Cardiac muscle cell (in vitro differentiated cells and primary cell): ENCODE measurements around the gene KLF2. TPM values are rescaled to one million over a fixed set of nuclear protein-coding genes. Genes with fewer than 3 reads are reported as not detected.
A peak's percentile ranks its signal among the peaks of the same experiment; 100 is the strongest.

ENCODE experiments used
- DNase-seq, 2 donors: peaks; one replicate each; pipeline versions ENCODE4 v3.0.0 to v3.0.0-alpha.2; 2010 to 2017; ENCODE audit warnings: low read depth in 1 of 2, low spot score in 1 of 2
- H3K27ac ChIP-seq: fragments of 200-600 bp; sonication (generic); 2 replicates; pipeline ENCODE4 v1.5.1; 2016
- H3K27me3 ChIP-seq: fragments of 200-600 bp; sonication (generic); 2 replicates; pipeline ENCODE4 v1.6.0; 2016; ENCODE audit warnings: control low read depth
- H3K36me3 ChIP-seq: fragments of 200-600 bp; sonication (generic); 2 replicates; pipeline ENCODE4 v1.5.1; 2016; ENCODE audit warnings: control low read depth
- H3K4me1 ChIP-seq: fragments of 200-600 bp; sonication (generic); 2 replicates; pipeline ENCODE4 v1.8.1; 2017; ENCODE audit warnings: low read depth, mild to moderate bottlenecking, mixed run types
- H3K4me3 ChIP-seq: fragments of 200-600 bp; sonication (generic); 2 replicates; pipeline ENCODE4 v1.5.1; 2016; ENCODE audit warnings: mild to moderate bottlenecking
- H3K9me3 ChIP-seq: fragments of 200-600 bp; sonication (generic); 2 replicates; pipeline ENCODE4 v1.5.1; 2017; ENCODE audit warnings: low read depth, mild to moderate bottlenecking, control low read depth
- polyA plus RNA-seq: library from polyadenylated mRNA; unstranded; fragments of >200 nt; fragmentation: Nextera tagmentation; extraction: Ambion mirVana; gene quantifications from 2 replicates; pipeline ENCODE4 v1.2.1, GENCODE V29; 2016
- total RNA-seq: library from RNA; depleted of rRNA; stranded (reverse); fragments of >200 nt; gene quantifications from 2 replicates; pipeline ENCODE4 v1.2.3, GENCODE V29; 2016
- TF ChIP-seq, protein P1 (sequence below): IDR thresholded peaks from 2 replicates; pipeline ENCODE4 v1.5.1; 2012; ENCODE audit warnings: low read depth, mild to moderate bottlenecking, low read length

Gene KLF2
- total and polyA plus RNA-seq, 2 experiments from 2014 or later = 7.8 to 10.9 TPM

DNA sequence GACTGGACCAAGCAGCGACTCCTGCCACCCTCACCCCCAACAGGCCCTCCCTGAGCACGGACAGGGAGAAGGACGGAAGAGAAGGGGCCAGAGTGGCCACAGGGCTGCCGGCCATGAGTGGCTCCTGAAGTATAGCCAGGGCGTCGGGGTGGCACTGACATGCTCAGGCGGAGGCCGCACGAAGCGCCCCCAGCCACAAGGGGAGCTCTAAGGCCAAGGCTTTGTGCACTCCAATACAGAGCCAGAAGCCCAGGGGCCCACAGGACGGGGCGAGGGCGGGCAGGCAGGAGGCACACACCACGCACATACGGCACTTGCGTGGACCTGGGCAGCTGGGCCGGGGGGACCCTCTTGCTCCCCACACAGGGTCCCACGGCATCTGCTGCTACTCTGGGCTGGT lies 52.0 kb downstream of the KLF2 start:
- H3K4me1 ChIP-seq = peaks cover 21% of the 10 kb centered on the region
- H3K4me3 ChIP-seq = no peak overlapping the region
- no peaks in the 10 kb centered on the region for H3K27me3 ChIP-seq
- peak overlapping the region; percentile 81 for H3K27ac ChIP-seq
- peaks cover 2% of the 10 kb centered on the region for H3K36me3 ChIP-seq
- peak in 1 of 2 donors; percentile 52 for DNase-seq
- no peaks in the 10 kb centered on the region for H3K9me3 ChIP-seq
- TF ChIP-seq, protein P1, sequence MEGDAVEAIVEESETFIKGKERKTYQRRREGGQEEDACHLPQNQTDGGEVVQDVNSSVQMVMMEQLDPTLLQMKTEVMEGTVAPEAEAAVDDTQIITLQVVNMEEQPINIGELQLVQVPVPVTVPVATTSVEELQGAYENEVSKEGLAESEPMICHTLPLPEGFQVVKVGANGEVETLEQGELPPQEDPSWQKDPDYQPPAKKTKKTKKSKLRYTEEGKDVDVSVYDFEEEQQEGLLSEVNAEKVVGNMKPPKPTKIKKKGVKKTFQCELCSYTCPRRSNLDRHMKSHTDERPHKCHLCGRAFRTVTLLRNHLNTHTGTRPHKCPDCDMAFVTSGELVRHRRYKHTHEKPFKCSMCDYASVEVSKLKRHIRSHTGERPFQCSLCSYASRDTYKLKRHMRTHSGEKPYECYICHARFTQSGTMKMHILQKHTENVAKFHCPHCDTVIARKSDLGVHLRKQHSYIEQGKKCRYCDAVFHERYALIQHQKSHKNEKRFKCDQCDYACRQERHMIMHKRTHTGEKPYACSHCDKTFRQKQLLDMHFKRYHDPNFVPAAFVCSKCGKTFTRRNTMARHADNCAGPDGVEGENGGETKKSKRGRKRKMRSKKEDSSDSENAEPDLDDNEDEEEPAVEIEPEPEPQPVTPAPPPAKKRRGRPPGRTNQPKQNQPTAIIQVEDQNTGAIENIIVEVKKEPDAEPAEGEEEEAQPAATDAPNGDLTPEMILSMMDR = peak; percentile 43

GRCh38 chr19:16377521-16377920 lies 52.9 kb downstream of the KLF2 start:
- peak overlapping the region; percentile 81 for H3K27ac ChIP-seq
- no peaks in the 10 kb centered on the region for H3K9me3 ChIP-seq
- H3K27me3 ChIP-seq = no peaks in the 10 kb centered on the region
- DNase-seq = no peak
- peaks cover 2% of the 10 kb centered on the region for H3K36me3 ChIP-seq
- H3K4me3 ChIP-seq = no peak overlapping the region
- H3K4me1 ChIP-seq = peaks cover 30% of the 10 kb centered on the region
- TF ChIP-seq, protein P1 = no peak

Other genes starting within 250 kb of the KLF2 start
- 184 and 268 TPM in 2 replicates for gene TPM4, start 248.3 kb upstream of the KLF2 start, total RNA-seq
- gene TPM4, start 248.3 kb upstream of the KLF2 start, polyA plus RNA-seq = 118 and 120 TPM in 2 replicates
- gene RAB8A, start 212.9 kb upstream of the KLF2 start, total RNA-seq = 38.2 and 52.0 TPM in 2 replicates
- gene RAB8A, start 212.9 kb upstream of the KLF2 start, polyA plus RNA-seq = 87.3 and 93.8 TPM in 2 replicates
- gene HSH2D, start 181.1 kb upstream of the KLF2 start, total RNA-seq = not detected in 2 replicates
- gene HSH2D, start 181.1 kb upstream of the KLF2 start, polyA plus RNA-seq = 0.12 TPM in 1 of 2 replicates, not detected in the other
- not detected in 2 replicates for gene CIB3, start 151.3 kb upstream of the KLF2 start, total RNA-seq
- gene CIB3, start 151.3 kb upstream of the KLF2 start, polyA plus RNA-seq = not detected in 2 replicates
- 146 and 154 TPM in 2 replicates for gene FAM32A, start 139.4 kb upstream of the KLF2 start, total RNA-seq
- 163 and 209 TPM in 2 replicates for gene FAM32A, start 139.4 kb upstream of the KLF2 start, polyA plus RNA-seq
- 120 and 158 TPM in 2 replicates for gene AP1M1, start 126.9 kb upstream of the KLF2 start, total RNA-seq
- 105 and 114 TPM in 2 replicates for gene AP1M1, start 126.9 kb upstream of the KLF2 start, polyA plus RNA-seq
- gene EPS15L1, start 147.1 kb downstream of the KLF2 start, total RNA-seq = 22.4 and 37.8 TPM in 2 replicates
- 38.8 and 42.6 TPM in 2 replicates for gene EPS15L1, start 147.1 kb downstream of the KLF2 start, polyA plus RNA-seq
- not detected in 2 replicates for gene CALR3, start 171.3 kb downstream of the KLF2 start, total RNA-seq
- gene CALR3, start 171.3 kb downstream of the KLF2 start, polyA plus RNA-seq = not detected in 2 replicates
- 5.8 and 9.2 TPM in 2 replicates for gene C19orf44, start 171.6 kb downstream of the KLF2 start, total RNA-seq
- gene C19orf44, start 171.6 kb downstream of the KLF2 start, polyA plus RNA-seq = 5.1 and 7.6 TPM in 2 replicates
- gene CHERP, start 217.6 kb downstream of the KLF2 start, total RNA-seq = 11.7 and 27.2 TPM in 2 replicates
- 60.0 and 76.3 TPM in 2 replicates for gene CHERP, start 217.6 kb downstream of the KLF2 start, polyA plus RNA-seq
- gene SLC35E1, start 247.6 kb downstream of the KLF2 start, total RNA-seq = 22.5 and 25.3 TPM in 2 replicates
- gene SLC35E1, start 247.6 kb downstream of the KLF2 start, polyA plus RNA-seq = 29.7 and 35.5 TPM in 2 replicates